ENCODE results near the gene RPS6KA2.

The RPS6KA2 gene

GRCh38 chr6:166627033-166627874, at the start of gene RPS6KA2:
Gene RPS6KA2 (minus strand): TSS chr6:166627251. CDS start chr6:166627019, 232 bp downstream.
- DNase-seq: peak; percentile 98

GRCh38 chr6:166676270-166676860, 49.3 kb upstream of the RPS6KA2 start:
- DNase-seq: no peak

GRCh38 chr6:166675736-166676135, 48.7 kb upstream of the RPS6KA2 start:
- DNase-seq: no peak

- DNase-seq: no peak
Observed at GRCh38 chr6:166673309-166673708, 46.3 kb upstream of the RPS6KA2 start.

GRCh38 chr6:166672624-166673206, 45.7 kb upstream of the RPS6KA2 start:
- no peak for DNase-seq

- no peak for DNase-seq
Observed at GRCh38 chr6:166672146-166672545, 45.1 kb upstream of the RPS6KA2 start.

- DNase-seq: peak; percentile 81
Observed at GRCh38 chr6:166671434-166672081, 44.5 kb upstream of the RPS6KA2 start.

GRCh38 chr6:166670894-166671293, 43.8 kb upstream of the RPS6KA2 start:
- no peak for DNase-seq

GRCh38 chr6:166670013-166670412, 43.0 kb upstream of the RPS6KA2 start:
- no peak for DNase-seq

GRCh38 chr6:166667796-166668610, 41.0 kb upstream of the RPS6KA2 start:
- no peak for DNase-seq

- no peak for DNase-seq
Observed at GRCh38 chr6:166664135-166664534, 37.1 kb upstream of the RPS6KA2 start.

GRCh38 chr6:166663568-166663967, 36.5 kb upstream of the RPS6KA2 start:
- DNase-seq: no peak

GRCh38 chr6:166662690-166663089, 35.6 kb upstream of the RPS6KA2 start:
- no peak for DNase-seq

GRCh38 chr6:166661327-166662085, 34.5 kb upstream of the RPS6KA2 start:
- no peak for DNase-seq

- DNase-seq: no peak
Observed at GRCh38 chr6:166660157-166660688, 33.2 kb upstream of the RPS6KA2 start.

- DNase-seq: no peak
Observed at GRCh38 chr6:166659581-166659980, 32.5 kb upstream of the RPS6KA2 start.

- DNase-seq: no peak
Observed at GRCh38 chr6:166658792-166659150, 31.7 kb upstream of the RPS6KA2 start.

- no peak for DNase-seq
Observed at GRCh38 chr6:166658115-166658791, 31.2 kb upstream of the RPS6KA2 start.

- no peak for DNase-seq
Observed at GRCh38 chr6:166657531-166657930, 30.5 kb upstream of the RPS6KA2 start.

- no peak for DNase-seq
Observed at GRCh38 chr6:166656230-166657151, 29.4 kb upstream of the RPS6KA2 start.
